Activated T-cell treated with anti-CD3 and anti-CD28 coated beads, Interleukin-2, amount 50 U/mL, for 72 hours (primary cell): ENCODE measurements around the gene WDR49. TPM values are rescaled to one million over a fixed set of nuclear protein-coding genes. Genes with fewer than 3 reads are reported as not detected.

Source experiments
- ATAC-seq, 2 donors: fragments of 150-1000 bp; cut with Tn5 transposase; replicated peaks in 1 of 2; 2 replicates each; pipeline ENCODE4 v1.10.0; 2021; ENCODE audit warnings: moderate library complexity in 2 of 2, mild to moderate bottlenecking in 1 of 2
- DNase-seq, 2 donors: peaks; one replicate each; pipeline ENCODE4 v3.0.0; 2021 to 2022; ENCODE audit warnings: mixed read lengths in 1 of 2
- H3K27ac Mint-ChIP-seq: one replicate; pipeline ENCODE4 v1.8.0; 2022; ENCODE audit warnings: mild to moderate bottlenecking, moderate library complexity, mixed read lengths
- H3K27me3 Mint-ChIP-seq: one replicate; pipeline ENCODE4 v1.8.0; 2022; ENCODE audit warnings: low read depth, mixed read lengths
- H3K36me3 Mint-ChIP-seq, 2 donors: one replicate each; pipeline ENCODE4 v1.8.0; 2022; ENCODE audit warnings: mixed read lengths in 2 of 2, mild to moderate bottlenecking in 1 of 2; ENCODE audit not compliant: insufficient read depth in 2 of 2
- H3K4me1 Mint-ChIP-seq: one replicate; pipeline ENCODE4 v1.8.0; 2022; ENCODE audit warnings: low read depth, mixed read lengths
- H3K4me3 Mint-ChIP-seq, 2 donors: one replicate each; pipeline ENCODE4 v1.8.0; 2022; ENCODE audit warnings: mild to moderate bottlenecking in 2 of 2, mixed read lengths in 2 of 2, moderate library complexity in 2 of 2
- H3K9me3 Mint-ChIP-seq, 2 donors: one replicate each; pipeline ENCODE4 v1.8.0; 2022; ENCODE audit warnings: mixed read lengths in 2 of 2
- total RNA-seq, 2 donors: library from RNA; stranded (reverse); gene quantifications; one replicate each; pipeline ENCODE4 v1.2.3, GENCODE V29; 2022

Gene WDR49
- under 1 TPM; 0.14 to 0.31 TPM for total RNA-seq

DNA sequence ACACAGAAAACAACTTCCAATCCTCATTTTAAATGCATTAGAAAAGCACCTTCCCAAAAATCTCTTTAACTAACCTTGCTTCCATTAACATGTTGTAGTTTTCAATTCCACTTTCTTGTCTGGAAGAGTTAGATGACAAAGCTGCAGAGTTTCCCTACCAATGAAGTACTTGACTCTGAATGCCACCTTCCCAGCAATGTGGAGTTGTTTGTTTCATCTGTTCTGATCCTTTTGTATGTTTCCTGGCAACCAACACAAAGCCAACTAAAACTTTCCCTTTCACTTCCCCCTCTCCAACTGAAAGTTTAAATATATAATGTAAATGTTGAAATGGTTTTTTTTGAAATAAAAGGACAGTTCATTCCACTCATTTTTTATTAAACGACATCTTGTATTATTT lies at the start of gene WDR49:
Gene WDR49 (minus strand): TSS at position 183 of the 400 bp plus-strand sequence. CDS start 517 bp downstream, outside the sequence.
- DNase-seq (no peak), ATAC-seq (no peak)
- Mint-ChIP-seq H3K9me3 (no peaks in the 10 kb centered on the region), H3K27me3 (peaks cover 8% of the 10 kb centered on the region), H3K27ac (no peak within 1 kb of the TSS), H3K4me1 (peaks cover 6% of the 10 kb centered on the region), H3K36me3 (peaks cover 0 to 1% of the 10 kb centered on the region in 2 donors), H3K4me3 (no peak within 1 kb of the TSS)

GRCh38 chr3:167700926-167701325 lies 47.2 kb upstream of the WDR49 start:
- no peaks in the 10 kb centered on the region for H3K27me3 Mint-ChIP-seq
- H3K36me3 Mint-ChIP-seq = peaks cover 4 to 11% of the 10 kb centered on the region in 2 donors
- H3K9me3 Mint-ChIP-seq = no peaks in the 10 kb centered on the region

GRCh38 chr3:167700046-167700445 lies 46.3 kb upstream of the WDR49 start:
- H3K9me3 Mint-ChIP-seq = no peaks in the 10 kb centered on the region
- H3K4me1 Mint-ChIP-seq = peaks cover 10% of the 10 kb centered on the region
- DNase-seq = no peak
- ATAC-seq = no peak
- peaks cover 4 to 16% of the 10 kb centered on the region in 2 donors for H3K36me3 Mint-ChIP-seq
- H3K27ac Mint-ChIP-seq = no peak overlapping the region
- H3K27me3 Mint-ChIP-seq = no peaks in the 10 kb centered on the region
- H3K4me3 Mint-ChIP-seq = no peak overlapping the region

More at GRCh38 chr3:167700926-167701325, 47.2 kb upstream of the WDR49 start:
- H3K4me3 Mint-ChIP-seq = no peak overlapping the region
- DNase-seq (no peak), ATAC-seq (no peak)
- H3K4me1 Mint-ChIP-seq = peaks cover 10% of the 10 kb centered on the region
- peak overlapping the region; percentile 64 for H3K27ac Mint-ChIP-seq

DNA sequence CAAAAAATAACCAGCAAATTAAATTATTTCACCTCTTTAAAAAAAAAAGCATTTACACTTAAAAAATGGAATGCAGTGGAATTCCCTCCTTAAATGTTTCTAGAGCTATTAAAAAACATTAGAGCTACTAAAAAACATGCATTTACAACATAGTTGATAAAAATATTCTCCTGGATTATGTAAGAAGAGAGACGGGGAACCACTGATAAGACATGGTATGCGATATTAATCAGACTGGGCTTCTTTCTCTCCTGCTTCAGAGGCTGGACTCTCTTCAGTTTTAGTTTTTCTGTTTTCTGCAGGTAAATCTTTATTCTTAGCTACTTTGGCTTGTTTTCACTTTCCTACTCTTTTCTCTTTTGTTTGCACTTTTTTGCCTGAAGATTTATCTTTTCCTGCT lies 40.4 kb upstream of the WDR49 start:
- no peak for DNase-seq
- H3K36me3 Mint-ChIP-seq = peaks cover 0 to 18% of the 10 kb centered on the region in 2 donors

DNA sequence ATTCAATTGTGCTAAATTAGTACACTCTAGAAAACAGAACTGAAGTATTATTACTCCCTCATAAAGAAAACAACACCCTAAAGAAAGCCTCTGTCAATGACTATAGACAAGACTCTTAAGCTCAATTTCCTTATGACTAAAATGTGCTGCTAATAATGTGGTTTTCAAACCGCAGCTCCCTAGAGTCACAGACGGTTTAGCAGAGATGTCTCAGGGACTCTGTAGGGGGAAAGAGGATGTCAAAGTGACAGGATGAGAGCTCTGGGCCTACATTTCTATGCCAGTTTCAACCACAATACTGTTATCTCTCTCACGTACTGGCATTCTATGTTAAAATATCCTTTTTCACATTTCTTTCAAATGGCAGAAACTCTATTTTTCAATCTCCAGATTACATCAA lies 37.6 kb upstream of the WDR49 start:
- Mint-ChIP-seq H3K9me3 (no peaks in the 10 kb centered on the region), H3K27me3 (no peaks in the 10 kb centered on the region), H3K27ac (peak overlapping the region; percentile 47), H3K36me3 (peaks cover 0 to 18% of the 10 kb centered on the region in 2 donors), H3K4me1 (peaks cover 19% of the 10 kb centered on the region), H3K4me3 (peak overlapping the region in 1 of 2 donors; percentile 12)
- DNase-seq (peak; percentile 19 to 36), ATAC-seq (peak; percentile 97 to 98)

More for the DNA sequence above, 40.4 kb upstream of the WDR49 start:
- Mint-ChIP-seq H3K4me1 (peaks cover 29% of the 10 kb centered on the region), H3K27me3 (no peaks in the 10 kb centered on the region), H3K9me3 (no peaks in the 10 kb centered on the region), H3K27ac (no peak overlapping the region), H3K4me3 (no peak overlapping the region)
- no peak for ATAC-seq

DNA sequence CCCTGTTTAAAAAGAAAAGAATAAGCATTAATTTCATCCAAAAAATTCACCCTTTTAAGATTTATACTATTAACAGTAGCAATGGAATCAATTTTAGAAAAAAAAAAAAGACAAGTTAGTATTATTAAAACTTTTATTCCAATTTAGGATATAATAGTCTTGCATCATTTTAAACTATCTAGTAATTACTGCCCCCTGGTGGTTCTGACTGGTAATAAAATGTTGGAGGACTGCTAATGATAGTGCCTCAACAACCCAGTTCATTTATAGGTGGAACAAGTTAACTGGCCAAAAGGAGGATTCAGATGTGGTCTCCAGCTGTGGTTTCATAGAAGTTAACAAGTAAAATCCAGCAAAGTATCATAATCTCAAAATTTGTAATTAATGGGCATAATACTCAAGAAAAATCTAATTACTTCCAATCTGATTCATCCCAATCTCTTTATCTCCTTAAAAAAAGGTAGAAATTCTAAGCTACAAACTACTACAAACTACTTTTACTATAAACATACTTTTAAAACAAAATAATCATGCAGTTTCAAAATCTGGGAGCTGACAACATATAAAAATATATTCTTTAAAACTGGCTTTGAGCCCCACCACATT lies 30.7 kb upstream of the WDR49 start:
- Mint-ChIP-seq H3K36me3 (peaks cover 0 to 18% of the 10 kb centered on the region in 2 donors), H3K9me3 (no peaks in the 10 kb centered on the region), H3K27me3 (no peaks in the 10 kb centered on the region), H3K4me3 (no peak overlapping the region), H3K27ac (no peak overlapping the region), H3K4me1 (peaks cover 4% of the 10 kb centered on the region)
- DNase-seq = peak; percentile 38 to 67
- peak; percentile 48 to 65 for ATAC-seq

DNA sequence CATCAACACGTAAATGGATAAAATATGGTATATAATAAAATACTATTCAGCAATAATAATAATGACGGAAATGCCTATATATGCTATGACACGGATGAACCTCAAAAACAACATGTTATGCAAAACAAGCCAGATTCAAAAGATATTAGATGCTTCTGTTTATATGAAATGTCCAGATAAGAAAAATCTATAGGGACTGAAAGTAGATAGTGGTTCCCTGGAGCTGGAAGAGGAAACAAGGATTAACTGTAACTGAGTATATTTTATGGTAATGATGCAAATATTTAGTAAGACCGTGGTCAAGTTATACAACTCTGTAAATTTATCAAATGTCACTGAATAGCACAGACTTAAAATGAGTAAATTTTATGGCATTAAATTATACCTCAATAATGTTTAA lies 25.8 kb upstream of the WDR49 start:
- DNase-seq (no peak), ATAC-seq (no peak)
- H3K4me1 Mint-ChIP-seq = no peaks in the 10 kb centered on the region

DNA sequence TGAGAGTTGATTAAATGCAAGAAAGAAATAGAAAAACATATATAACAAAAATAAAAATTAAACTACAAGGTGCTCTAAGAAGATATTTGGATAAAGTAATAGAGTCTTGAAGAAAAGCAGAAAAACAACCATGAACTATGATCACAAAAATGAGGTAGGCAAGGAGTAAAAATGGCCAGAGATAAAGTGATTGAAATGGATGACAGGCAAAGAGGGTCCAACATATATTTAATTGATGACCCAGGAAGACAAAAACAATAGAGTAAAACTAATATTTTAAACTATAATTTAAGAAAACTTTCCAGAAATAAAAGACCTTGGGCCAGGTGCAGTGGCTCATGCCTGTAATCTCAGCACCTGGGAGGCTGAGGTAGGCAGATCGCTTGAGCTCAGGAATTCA lies 22.1 kb upstream of the WDR49 start:
- peaks cover 19 to 48% of the 10 kb centered on the region in 2 donors for H3K36me3 Mint-ChIP-seq
- no peaks in the 10 kb centered on the region for H3K4me1 Mint-ChIP-seq
- no peaks in the 10 kb centered on the region for H3K27me3 Mint-ChIP-seq
- no peak overlapping the region for H3K4me3 Mint-ChIP-seq
- ATAC-seq (no peak), DNase-seq (no peak)
- H3K9me3 Mint-ChIP-seq = peaks cover 7 to 9% of the 10 kb centered on the region in 2 donors
- no peak overlapping the region for H3K27ac Mint-ChIP-seq

More for the DNA sequence above, 25.8 kb upstream of the WDR49 start:
- Mint-ChIP-seq H3K27ac (no peak overlapping the region), H3K36me3 (peaks cover 14 to 46% of the 10 kb centered on the region in 2 donors), H3K9me3 (peaks cover 7% of the 10 kb centered on the region in 2 donors), H3K4me3 (no peak overlapping the region), H3K27me3 (no peaks in the 10 kb centered on the region)

- ATAC-seq (no peak), DNase-seq (no peak)
- Mint-ChIP-seq H3K36me3 (peaks cover 21 to 37% of the 10 kb centered on the region in 2 donors), H3K4me3 (no peak overlapping the region), H3K27ac (no peak overlapping the region), H3K27me3 (no peaks in the 10 kb centered on the region), H3K9me3 (peaks cover 7 to 9% of the 10 kb centered on the region in 2 donors), H3K4me1 (no peaks in the 10 kb centered on the region)
Observed at GRCh38 chr3:167673221-167673620, 19.5 kb upstream of the WDR49 start.

- ATAC-seq (no peak), DNase-seq (no peak)
- Mint-ChIP-seq H3K27me3 (no peaks in the 10 kb centered on the region), H3K27ac (peak overlapping the region; percentile 12), H3K36me3 (peaks cover 18 to 32% of the 10 kb centered on the region in 2 donors), H3K4me3 (no peak overlapping the region), H3K9me3 (peaks cover 5 to 7% of the 10 kb centered on the region in 2 donors), H3K4me1 (no peaks in the 10 kb centered on the region)
Observed at GRCh38 chr3:167671878-167672427, 18.2 kb upstream of the WDR49 start.

DNA sequence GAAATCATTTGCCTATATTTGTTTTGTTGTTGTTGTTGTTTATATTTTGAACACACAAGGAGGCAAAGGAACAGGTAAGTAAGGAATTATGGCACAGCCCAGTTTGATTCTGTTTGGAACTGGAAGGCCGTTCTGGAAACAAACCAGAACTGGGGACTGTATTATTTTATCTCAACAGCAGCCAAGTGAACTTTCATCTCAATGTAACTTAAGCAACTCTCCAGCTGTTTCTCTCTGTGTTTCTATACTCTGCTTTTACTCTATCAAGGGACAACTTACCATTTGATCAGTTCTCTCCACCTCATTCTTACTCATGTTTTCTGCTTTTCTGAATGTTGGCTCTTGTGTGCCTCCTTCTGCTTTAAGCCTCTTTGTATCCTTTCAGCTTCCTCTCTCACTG lies 16.0 kb upstream of the WDR49 start:
- no peaks in the 10 kb centered on the region for H3K4me1 Mint-ChIP-seq
- H3K9me3 Mint-ChIP-seq = peaks cover 2 to 3% of the 10 kb centered on the region in 2 donors
- DNase-seq = no peak
- no peak overlapping the region for H3K4me3 Mint-ChIP-seq
- H3K27ac Mint-ChIP-seq = peak overlapping the region; percentile 19
- no peak for ATAC-seq
- H3K36me3 Mint-ChIP-seq = peaks cover 7 to 10% of the 10 kb centered on the region in 2 donors
- H3K27me3 Mint-ChIP-seq = no peaks in the 10 kb centered on the region

GRCh38 chr3:167668651-167669050 lies 14.9 kb upstream of the WDR49 start:
- no peaks in the 10 kb centered on the region for H3K27me3 Mint-ChIP-seq
- ATAC-seq = no peak

DNA sequence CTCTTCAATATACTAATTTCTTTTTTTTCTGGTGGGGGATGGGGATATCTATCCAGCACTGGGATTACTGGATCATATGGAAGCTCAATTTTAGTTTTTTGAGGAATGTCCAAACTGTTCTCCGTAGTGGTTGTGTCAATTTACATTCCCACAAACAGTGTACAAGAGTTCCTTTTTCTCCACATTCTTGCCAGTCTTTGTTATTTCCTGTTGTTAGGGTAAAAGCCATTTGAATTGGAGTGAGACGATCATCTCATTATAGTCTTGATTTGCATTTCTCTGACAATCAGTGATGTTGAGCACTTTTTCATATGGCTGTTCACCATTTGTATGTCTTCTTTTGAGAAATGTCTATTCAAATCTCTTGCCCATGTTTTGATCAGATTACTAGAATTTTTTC lies 12.8 kb upstream of the WDR49 start:
- Mint-ChIP-seq H3K4me3 (no peak overlapping the region), H3K36me3 (peaks cover 0 to 2% of the 10 kb centered on the region in 2 donors), H3K27me3 (no peaks in the 10 kb centered on the region), H3K27ac (no peak overlapping the region), H3K4me1 (no peaks in the 10 kb centered on the region), H3K9me3 (peaks cover 0 to 8% of the 10 kb centered on the region in 2 donors)
- ATAC-seq = no peak
- no peak for DNase-seq

More at GRCh38 chr3:167668651-167669050, 14.9 kb upstream of the WDR49 start:
- Mint-ChIP-seq H3K4me3 (no peak overlapping the region), H3K36me3 (peaks cover 2% of the 10 kb centered on the region in 2 donors), H3K27ac (no peak overlapping the region), H3K9me3 (peaks cover 0 to 8% of the 10 kb centered on the region in 2 donors), H3K4me1 (no peaks in the 10 kb centered on the region)
- no peak for DNase-seq
